Measurements from ENCODE around the gene PTPRU.

Gene PTPRU

GRCh38 chr1:29324202-29324601 lies 87.9 kb downstream of the PTPRU start:
- no peak for TF ChIP-seq CTCF (IDR thresholded peaks at IDR 0.05; ENCODE audit: extremely low read depth, missing control alignments)
- DNase-seq (ENCODE audit: low spot score): no peak

GRCh38 chr1:29324771-29325351 lies 88.5 kb downstream of the PTPRU start:
- no peak for DNase-seq (ENCODE audit: low spot score)

GRCh38 chr1:29325675-29326074 lies 89.4 kb downstream of the PTPRU start:
- no peak for DNase-seq (ENCODE audit: low spot score)
- TF ChIP-seq CTCF (IDR thresholded peaks at IDR 0.05; ENCODE audit: extremely low read depth, missing control alignments): no peak

More at GRCh38 chr1:29324771-29325351, 88.5 kb downstream of the PTPRU start:
- no peak for TF ChIP-seq CTCF (IDR thresholded peaks at IDR 0.05; ENCODE audit: extremely low read depth, missing control alignments)

- no peak for TF ChIP-seq CTCF (IDR thresholded peaks at IDR 0.05; ENCODE audit: extremely low read depth, missing control alignments)
- no peak for DNase-seq (ENCODE audit: low spot score)
Observed at GRCh38 chr1:29326123-29326522, 89.8 kb downstream of the PTPRU start.

GRCh38 chr1:29327223-29327935 lies 91.1 kb downstream of the PTPRU start:
- DNase-seq (ENCODE audit: low spot score): no peak
- TF ChIP-seq CTCF (IDR thresholded peaks at IDR 0.05; ENCODE audit: extremely low read depth, missing control alignments): no peak

GRCh38 chr1:29329022-29329775 lies 92.9 kb downstream of the PTPRU start:
- no peak for TF ChIP-seq CTCF (IDR thresholded peaks at IDR 0.05; ENCODE audit: extremely low read depth, missing control alignments)
- no peak for DNase-seq (ENCODE audit: low spot score)

- no peak for TF ChIP-seq CTCF (IDR thresholded peaks at IDR 0.05; ENCODE audit: extremely low read depth, missing control alignments)
- no peak for DNase-seq (ENCODE audit: low spot score)
Observed at GRCh38 chr1:29330089-29330488, 93.8 kb downstream of the PTPRU start.
